CD4-positive, alpha-beta T cell treated with Interleukin-15 for 4 hours (primary cell): Measurements from ENCODE around the gene EDN1.
"Not testable (repeated sequence)": the region's sequence is repeated elsewhere in the genome, so short reads cannot be mapped to it uniquely, and the experiment has no call there.

Experiments used
- DNase-seq: peaks from one replicate; pipeline ENCODE4 v3.0.0-alpha.2; 2020; ENCODE audit warnings: low spot score

The EDN1 gene

GRCh38 chr6:12325872-12326271, 35.7 kb downstream of the EDN1 start:
- no peak for DNase-seq

GRCh38 chr6:12327391-12327790, 37.2 kb downstream of the EDN1 start:
- DNase-seq, result no peak

- no peak for DNase-seq
These were observed 37.8 kb downstream of the EDN1 start for GRCh38 chr6:12327988-12328387.

- no peak for DNase-seq
These were observed 38.5 kb downstream of the EDN1 start for GRCh38 chr6:12328701-12329100.

- DNase-seq, result no peak
These were observed 41.3 kb downstream of the EDN1 start for GRCh38 chr6:12331474-12331873.

GRCh38 chr6:12331951-12332749, 42.0 kb downstream of the EDN1 start:
- no peak for DNase-seq

- DNase-seq, result not testable (repeated sequence)
These were observed 42.6 kb downstream of the EDN1 start for GRCh38 chr6:12332750-12333079.

- no peak for DNase-seq
These were observed 43.0 kb downstream of the EDN1 start for GRCh38 chr6:12333128-12333527.

- no peak for DNase-seq
These were observed 44.5 kb downstream of the EDN1 start for GRCh38 chr6:12334526-12335130.

GRCh38 chr6:12335131-12335527, 45.0 kb downstream of the EDN1 start:
- DNase-seq, result no peak

GRCh38 chr6:12335717-12336116, 45.6 kb downstream of the EDN1 start:
- no peak for DNase-seq

GRCh38 chr6:12336121-12336971, 46.2 kb downstream of the EDN1 start:
- DNase-seq, result no peak

- no peak for DNase-seq
These were observed 48.9 kb downstream of the EDN1 start for GRCh38 chr6:12339022-12339421.

- DNase-seq, result no peak
These were observed 49.8 kb downstream of the EDN1 start for GRCh38 chr6:12339808-12340487.

- DNase-seq, result no peak
These were observed 50.3 kb downstream of the EDN1 start for GRCh38 chr6:12340488-12340818.

GRCh38 chr6:12342664-12343063, 52.5 kb downstream of the EDN1 start:
- DNase-seq, result no peak

- no peak for DNase-seq
These were observed 52.9 kb downstream of the EDN1 start for GRCh38 chr6:12343122-12343439.

- no peak for DNase-seq
These were observed 53.4 kb downstream of the EDN1 start for GRCh38 chr6:12343440-12344162.

- DNase-seq, result no peak
These were observed 54.1 kb downstream of the EDN1 start for GRCh38 chr6:12344296-12344695.

GRCh38 chr6:12344961-12345693, 55.0 kb downstream of the EDN1 start:
- DNase-seq, result no peak

GRCh38 chr6:12345694-12346058, 55.5 kb downstream of the EDN1 start:
- no peak for DNase-seq
